Smooth muscle cell (in vitro differentiated cells): ENCODE data around the gene MTA2. TPM values are rescaled to one million over a fixed set of nuclear protein-coding genes. Genes with fewer than 3 reads are reported as not detected.
A peak's percentile ranks its signal among the peaks of the same experiment; 100 is the strongest.

ENCODE experiments used
- DNase-seq: peaks from one replicate; lab custom pipeline; 2025; ENCODE audit not compliant: unreplicated experiment; lab: John Stamatoyannopoulos, UW
- H2AFZ ChIP-seq: fragments of 200-600 bp; sonication (generic); 2 replicates; pipeline ENCODE4 v1.6.0; 2016; ENCODE audit warnings: antibody characterized with exemption, low read depth, mild to moderate bottlenecking
- H3F3A ChIP-seq: fragments of 200-600 bp; sonication (generic); 2 replicates; pipeline ENCODE4 v1.6.0; 2017; ENCODE audit warnings: antibody characterized with exemption, low read depth
- H3K27ac ChIP-seq: fragments of 200-600 bp; sonication (generic); 2 replicates; pipeline ENCODE4 v1.5.1; 2016; ENCODE audit warnings: low read depth, mild to moderate bottlenecking
- H3K27me3 ChIP-seq: fragments of 200-600 bp; sonication (generic); 2 replicates; pipeline ENCODE4 v1.6.1; 2016; ENCODE audit warnings: low read depth, mild to moderate bottlenecking
- H3K36me3 ChIP-seq: fragments of 200-600 bp; sonication (generic); 2 replicates; pipeline ENCODE4 v1.5.1; 2016; ENCODE audit warnings: low read depth
- H3K4me1 ChIP-seq: fragments of 200-600 bp; sonication (generic); 2 replicates; pipeline ENCODE4 v1.5.1; 2016; ENCODE audit warnings: low read depth
- H3K4me2 ChIP-seq: fragments of 200-600 bp; sonication (generic); 2 replicates; pipeline ENCODE4 v1.6.0; 2016; ENCODE audit warnings: mild to moderate bottlenecking
- H3K4me3 ChIP-seq: fragments of 200-600 bp; sonication (generic); 2 replicates; pipeline ENCODE4 v1.5.1; 2016; ENCODE audit warnings: mild to moderate bottlenecking
- H3K79me2 ChIP-seq: fragments of 200-600 bp; sonication (generic); 2 replicates; pipeline ENCODE4 v1.6.0; 2016; ENCODE audit warnings: low read depth, mild to moderate bottlenecking
- H3K9ac ChIP-seq: fragments of 200-600 bp; sonication (generic); 2 replicates; pipeline ENCODE4 v1.6.0; 2016; ENCODE audit warnings: low read depth
- H3K9me3 ChIP-seq: fragments of 200-600 bp; sonication (generic); replicated peaks from 2 replicates; pipeline ENCODE4 v1.5.1; 2016; ENCODE audit warnings: low read depth
- H4K20me1 ChIP-seq: fragments of 200-600 bp; sonication (generic); 2 replicates; pipeline ENCODE4 v1.6.0; 2016; ENCODE audit warnings: low read depth
- WGBS: methylation state at CpG from one replicate; pipeline ENCODE4 v1.1.7; 2016; ENCODE audit warnings: low lambda C conversion rate; 5-methylcytosine and 5-hydroxymethylcytosine counted together
- polyA plus RNA-seq: library from polyadenylated mRNA; unstranded; fragments of >200 nt; fragmentation: Nextera tagmentation; extraction: Ambion mirVana; gene quantifications from 2 replicates; pipeline ENCODE4 v1.2.1, GENCODE V29; 2016
- total RNA-seq: library from RNA; depleted of rRNA; stranded (reverse); fragments of >200 nt; gene quantifications from 2 replicates; pipeline ENCODE4 v1.2.3, GENCODE V29; 2014
- TF ChIP-seq, protein P1 (sequence below): fragments of 200-600 bp; sonication (generic); IDR thresholded peaks from 2 replicates; pipeline ENCODE4 v1.5.1; 2017; ENCODE audit warnings: borderline replicate concordance, mild to moderate bottlenecking, antibody characterized with exemption; ENCODE audit not compliant: insufficient read depth, poor library complexity, severe bottlenecking

The MTA2 gene
- total and polyA plus RNA-seq, 2 experiments from 2014 or later: 22.7 to 65.9 TPM

DNA sequence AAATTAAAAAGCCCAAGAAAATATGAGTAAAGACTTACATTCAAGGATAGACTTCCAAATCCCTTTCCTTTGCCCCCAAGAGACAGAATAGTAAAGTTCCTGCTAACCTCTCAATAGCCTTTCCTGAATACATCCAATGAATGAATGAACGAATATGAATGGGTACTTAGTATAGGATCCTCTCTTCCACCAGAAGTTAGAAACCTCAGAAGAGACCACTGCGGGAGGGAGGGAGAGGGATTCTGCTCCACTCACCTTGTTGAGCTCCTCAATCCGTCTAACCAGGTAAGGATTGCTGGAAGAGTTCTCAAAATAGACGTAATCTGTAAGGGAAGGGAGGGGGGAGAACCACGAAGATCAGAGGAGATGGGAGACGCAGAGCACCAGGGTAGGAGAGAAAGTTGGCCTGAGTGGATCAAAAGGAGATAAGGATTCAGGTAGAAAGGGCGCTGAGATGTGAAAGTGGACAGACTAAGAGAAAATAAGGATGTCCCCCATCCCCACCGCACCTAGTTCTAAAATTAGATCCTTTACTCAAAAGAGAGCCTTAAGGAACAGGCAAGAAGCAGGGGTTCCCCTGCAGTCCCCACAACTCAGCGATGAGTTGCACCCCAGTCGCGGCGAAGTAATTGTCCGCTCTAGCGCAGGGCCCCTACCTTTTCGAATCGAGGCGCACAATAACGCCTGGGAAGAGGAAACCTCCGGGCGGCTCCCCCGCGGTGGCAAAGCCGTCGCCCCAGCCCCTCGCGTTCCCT, 1.1 kb downstream of the MTA2 start:
- Histone ChIP-seq H3K4me2 (peak overlapping the region; percentile 95), H3K27ac (peak overlapping the region; percentile 82), H3K79me2 (peaks cover 30% of the 10 kb centered on the region), H2AFZ (peak overlapping the region; percentile 89), H4K20me1 (peaks cover 31% of the 10 kb centered on the region), H3F3A (peaks cover 11% of the 10 kb centered on the region), H3K9me3 (no peaks in the 10 kb centered on the region), H3K27me3 (no peaks in the 10 kb centered on the region), H3K4me3 (peak overlapping the region; percentile 91), H3K36me3 (no peaks in the 10 kb centered on the region), H3K9ac (peak overlapping the region; percentile 97), H3K4me1 (peaks cover 19% of the 10 kb centered on the region)
- no peak for DNase-seq
- TF ChIP-seq, protein P1, sequence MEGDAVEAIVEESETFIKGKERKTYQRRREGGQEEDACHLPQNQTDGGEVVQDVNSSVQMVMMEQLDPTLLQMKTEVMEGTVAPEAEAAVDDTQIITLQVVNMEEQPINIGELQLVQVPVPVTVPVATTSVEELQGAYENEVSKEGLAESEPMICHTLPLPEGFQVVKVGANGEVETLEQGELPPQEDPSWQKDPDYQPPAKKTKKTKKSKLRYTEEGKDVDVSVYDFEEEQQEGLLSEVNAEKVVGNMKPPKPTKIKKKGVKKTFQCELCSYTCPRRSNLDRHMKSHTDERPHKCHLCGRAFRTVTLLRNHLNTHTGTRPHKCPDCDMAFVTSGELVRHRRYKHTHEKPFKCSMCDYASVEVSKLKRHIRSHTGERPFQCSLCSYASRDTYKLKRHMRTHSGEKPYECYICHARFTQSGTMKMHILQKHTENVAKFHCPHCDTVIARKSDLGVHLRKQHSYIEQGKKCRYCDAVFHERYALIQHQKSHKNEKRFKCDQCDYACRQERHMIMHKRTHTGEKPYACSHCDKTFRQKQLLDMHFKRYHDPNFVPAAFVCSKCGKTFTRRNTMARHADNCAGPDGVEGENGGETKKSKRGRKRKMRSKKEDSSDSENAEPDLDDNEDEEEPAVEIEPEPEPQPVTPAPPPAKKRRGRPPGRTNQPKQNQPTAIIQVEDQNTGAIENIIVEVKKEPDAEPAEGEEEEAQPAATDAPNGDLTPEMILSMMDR: no peak
- whole genome bisulfite sequencing: 2% methylated on average over 21 of the region's 26 CpGs

DNA sequence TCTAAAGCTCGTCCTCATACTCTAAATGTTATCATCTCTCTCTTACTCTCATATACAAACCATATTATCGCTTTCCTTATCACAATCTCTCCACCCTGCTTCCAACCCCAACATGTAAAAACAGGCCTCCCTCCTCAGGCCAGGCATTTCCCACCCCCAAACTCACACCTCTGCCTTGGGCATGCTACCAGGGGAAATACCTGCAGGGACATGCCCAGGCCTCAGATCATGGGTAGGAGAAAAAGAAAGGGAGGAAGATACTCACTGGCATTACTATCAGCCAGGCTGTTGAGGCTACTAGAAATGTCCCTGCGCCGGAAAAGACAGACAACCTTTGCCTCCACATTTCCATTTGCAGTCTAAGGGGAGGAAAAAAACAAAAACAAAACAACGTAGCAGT, 1.8 kb downstream of the MTA2 start:
- 46% methylated on average over 5 of the region's 5 CpGs for WGBS
- TF ChIP-seq, protein P1: no peak
- Histone ChIP-seq H3K27ac (peak overlapping the region; percentile 82), H3K27me3 (no peaks in the 10 kb centered on the region), H3K9me3 (no peaks in the 10 kb centered on the region), H3F3A (peaks cover 11% of the 10 kb centered on the region), H4K20me1 (peaks cover 31% of the 10 kb centered on the region), H3K4me3 (peak overlapping the region; percentile 91), H3K9ac (peak overlapping the region; percentile 97), H3K4me2 (peak overlapping the region; percentile 95), H3K36me3 (no peaks in the 10 kb centered on the region), H2AFZ (no peak overlapping the region), H3K79me2 (peaks cover 30% of the 10 kb centered on the region), H3K4me1 (peaks cover 15% of the 10 kb centered on the region)
- no peak for DNase-seq

DNA sequence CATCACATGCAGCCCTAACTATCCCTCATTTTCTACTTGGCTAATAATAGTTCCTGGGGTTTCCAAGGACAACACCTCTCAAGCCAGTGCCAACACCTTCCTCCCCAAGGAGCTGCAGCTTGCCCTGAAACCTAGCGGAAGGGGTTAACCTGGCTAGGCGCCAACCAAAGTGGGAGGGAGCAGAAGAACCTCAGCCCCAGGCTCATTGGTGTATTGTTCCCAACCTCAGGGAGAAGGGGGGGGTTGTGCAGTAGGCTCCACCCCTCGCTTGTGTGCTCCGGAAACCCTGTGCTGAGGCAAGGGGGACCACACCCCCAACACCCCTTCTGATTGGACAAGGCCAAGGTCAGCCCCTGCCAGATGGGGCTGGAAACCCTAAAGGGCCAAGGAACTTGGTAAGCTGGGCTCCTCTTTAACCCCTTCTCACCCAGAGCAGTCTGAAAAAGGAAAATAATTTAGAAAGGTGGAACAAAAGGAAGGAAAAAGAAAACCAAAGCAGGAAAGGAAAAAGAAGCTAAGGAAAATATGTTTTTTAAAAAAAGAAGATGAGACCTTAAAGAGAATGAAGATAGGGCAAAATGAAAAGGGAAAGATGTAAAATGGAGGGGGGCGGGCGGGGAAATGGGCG, 2.5 kb downstream of the MTA2 start:
- Histone ChIP-seq H3K9me3 (no peaks in the 10 kb centered on the region), H3K4me3 (peak overlapping the region; percentile 91), H3K9ac (peak overlapping the region; percentile 97), H3K4me1 (peaks cover 14% of the 10 kb centered on the region), H3K79me2 (peaks cover 30% of the 10 kb centered on the region), H3K27me3 (no peaks in the 10 kb centered on the region), H3K4me2 (peak overlapping the region; percentile 95), H3K27ac (peak overlapping the region; percentile 82), H3K36me3 (no peaks in the 10 kb centered on the region), H2AFZ (no peak overlapping the region), H3F3A (peaks cover 11% of the 10 kb centered on the region), H4K20me1 (peaks cover 31% of the 10 kb centered on the region)
- 51% methylated on average over 7 of the region's 7 CpGs for WGBS
- TF ChIP-seq, protein P1: no peak
- DNase-seq: peak; percentile 24
